ENCODE data around the gene JOSD1. TPM values are rescaled to one million over a fixed set of nuclear protein-coding genes. Genes with fewer than 3 reads are reported as not detected.

Gene JOSD1
- total and polyA plus RNA-seq, 9 of the 15 experiments (the other 6 are each of a cell fraction or from before 2014, with no cell fraction given) = 8.9 to 39.1 (median 30.4) TPM

GRCh38 chr22:38707346-38707745 lies 6.6 kb upstream of the JOSD1 start (continued):
- TF ChIP-seq RREB1 (CRISPR knock-in tag; IDR thresholded peaks at IDR 0.05) = no peak
- 0 out of 2 replicates have a peak, but pooled peaks have one; percentile 13 for TF ChIP-seq CEBPG (CRISPR knock-in tag; IDR thresholded peaks at IDR 0.05)
- peak in 1 of 2 experiments; percentile 54; a peak in 1 of 4 replicates for TF ChIP-seq CEBPG (tag; conservative IDR thresholded peaks at IDR 0.05 in 1 of 2, IDR thresholded peaks at IDR 0.05 in 1 of 2)
- no peak for TF ChIP-seq TARDBP (IDR thresholded peaks at IDR 0.05)
- no peak for TF ChIP-seq HMG20B (CRISPR knock-in tag; IDR thresholded peaks at IDR 0.05)
- peak; percentile 77 for TF ChIP-seq JUND (IDR thresholded peaks at IDR 0.05; ENCODE audit: borderline replicate concordance, low read depth, low read length)
- peak; percentile 70; the same call in 1 of the 3 replicates for TF ChIP-seq JUND (tag; IDR thresholded peaks at IDR 0.05; ENCODE audit: borderline replicate concordance, low read depth, low read length)
- no peak for TF ChIP-seq STAT6 (CRISPR knock-in tag; IDR thresholded peaks at IDR 0.05)
- TF ChIP-seq NR2C2 (CRISPR knock-in tag; IDR thresholded peaks at IDR 0.05) = no peak
- TF ChIP-seq NR2C2 (tag; IDR thresholded peaks at IDR 0.05) = 0 out of 2 replicates have a peak, but pooled peaks have one; percentile 19
- TF ChIP-seq ARID1B (IDR thresholded peaks at IDR 0.05) = peak; percentile 58
- TF ChIP-seq ZBTB12 (CRISPR knock-in tag; IDR thresholded peaks at IDR 0.05) = no peak
- no peak for TF ChIP-seq HNRNPL (IDR thresholded peaks at IDR 0.05; ENCODE audit: low read depth, low read length)
- no peak for TF ChIP-seq ELK1 (CRISPR knock-in tag; IDR thresholded peaks at IDR 0.05)
- TF ChIP-seq E2F1 (CRISPR knock-in tag; IDR thresholded peaks at IDR 0.05) = no peak

All from K562 (cell line).